Measurements from ENCODE around the gene TEF.

DNA sequence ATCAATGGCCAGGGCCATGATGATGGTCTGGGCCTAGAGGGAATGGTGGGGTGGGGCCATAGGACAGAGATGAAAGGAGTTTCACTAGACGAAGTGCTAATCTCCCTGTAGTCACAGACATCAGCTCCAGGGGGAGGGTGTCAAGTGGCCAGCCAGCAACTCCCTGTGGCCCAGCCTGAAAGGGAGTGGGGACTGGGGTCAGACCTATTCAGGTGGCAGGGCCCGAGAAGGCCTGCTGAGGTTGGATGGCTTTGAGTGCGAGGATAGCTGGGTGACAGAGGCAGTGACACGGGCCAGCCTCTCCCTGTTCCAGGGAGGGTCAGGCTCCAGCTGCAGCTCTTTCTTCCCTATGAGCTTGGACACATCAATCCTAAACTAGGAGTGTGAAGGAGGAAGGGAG lies 53.8 kb downstream of the TEF start:
- TF ChIP-seq, protein P1, sequence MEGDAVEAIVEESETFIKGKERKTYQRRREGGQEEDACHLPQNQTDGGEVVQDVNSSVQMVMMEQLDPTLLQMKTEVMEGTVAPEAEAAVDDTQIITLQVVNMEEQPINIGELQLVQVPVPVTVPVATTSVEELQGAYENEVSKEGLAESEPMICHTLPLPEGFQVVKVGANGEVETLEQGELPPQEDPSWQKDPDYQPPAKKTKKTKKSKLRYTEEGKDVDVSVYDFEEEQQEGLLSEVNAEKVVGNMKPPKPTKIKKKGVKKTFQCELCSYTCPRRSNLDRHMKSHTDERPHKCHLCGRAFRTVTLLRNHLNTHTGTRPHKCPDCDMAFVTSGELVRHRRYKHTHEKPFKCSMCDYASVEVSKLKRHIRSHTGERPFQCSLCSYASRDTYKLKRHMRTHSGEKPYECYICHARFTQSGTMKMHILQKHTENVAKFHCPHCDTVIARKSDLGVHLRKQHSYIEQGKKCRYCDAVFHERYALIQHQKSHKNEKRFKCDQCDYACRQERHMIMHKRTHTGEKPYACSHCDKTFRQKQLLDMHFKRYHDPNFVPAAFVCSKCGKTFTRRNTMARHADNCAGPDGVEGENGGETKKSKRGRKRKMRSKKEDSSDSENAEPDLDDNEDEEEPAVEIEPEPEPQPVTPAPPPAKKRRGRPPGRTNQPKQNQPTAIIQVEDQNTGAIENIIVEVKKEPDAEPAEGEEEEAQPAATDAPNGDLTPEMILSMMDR (conservative IDR thresholded peaks at IDR 0.05; ENCODE audit: low read depth, low read length) = no peak
- no peak for TF ChIP-seq EZH2 (IDR thresholded peaks at IDR 0.05; ENCODE audit: borderline replicate concordance, low read depth, low read length, poor library complexity, severe bottlenecking)
